ENCODE results near the gene AKT3.

The AKT3 gene

DNA sequence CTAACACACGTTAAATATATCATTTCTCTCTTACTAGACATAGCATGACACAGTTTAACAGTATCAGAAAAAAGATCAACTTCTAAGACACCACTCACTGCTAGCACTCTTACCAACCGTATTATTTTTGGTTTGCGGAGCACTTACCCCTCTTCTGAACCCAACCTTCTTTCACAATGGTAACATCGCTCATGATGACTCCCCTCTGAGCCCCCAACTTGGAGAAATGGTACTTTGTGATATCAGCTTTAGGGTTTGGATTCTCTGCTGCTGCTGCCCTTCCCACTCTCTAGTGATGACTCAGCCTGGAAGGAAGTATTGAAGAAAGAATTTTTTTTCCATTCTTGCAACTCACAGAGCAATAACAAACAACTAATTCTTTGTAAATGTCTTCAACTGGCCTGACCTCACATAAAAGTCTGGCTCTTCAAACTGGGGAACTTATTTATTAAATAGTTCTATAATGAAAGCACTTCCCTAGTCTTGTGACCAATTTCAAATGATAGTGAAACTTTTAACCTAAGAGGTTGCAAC is 7.0 kb downstream of the AKT3 start:
- in situ Hi-C loops (cut with MboI; ENCODE audit: low sequenced_read_pairs, unreplicated experiment) = no loop called here
- TF ChIP-seq, protein P1, sequence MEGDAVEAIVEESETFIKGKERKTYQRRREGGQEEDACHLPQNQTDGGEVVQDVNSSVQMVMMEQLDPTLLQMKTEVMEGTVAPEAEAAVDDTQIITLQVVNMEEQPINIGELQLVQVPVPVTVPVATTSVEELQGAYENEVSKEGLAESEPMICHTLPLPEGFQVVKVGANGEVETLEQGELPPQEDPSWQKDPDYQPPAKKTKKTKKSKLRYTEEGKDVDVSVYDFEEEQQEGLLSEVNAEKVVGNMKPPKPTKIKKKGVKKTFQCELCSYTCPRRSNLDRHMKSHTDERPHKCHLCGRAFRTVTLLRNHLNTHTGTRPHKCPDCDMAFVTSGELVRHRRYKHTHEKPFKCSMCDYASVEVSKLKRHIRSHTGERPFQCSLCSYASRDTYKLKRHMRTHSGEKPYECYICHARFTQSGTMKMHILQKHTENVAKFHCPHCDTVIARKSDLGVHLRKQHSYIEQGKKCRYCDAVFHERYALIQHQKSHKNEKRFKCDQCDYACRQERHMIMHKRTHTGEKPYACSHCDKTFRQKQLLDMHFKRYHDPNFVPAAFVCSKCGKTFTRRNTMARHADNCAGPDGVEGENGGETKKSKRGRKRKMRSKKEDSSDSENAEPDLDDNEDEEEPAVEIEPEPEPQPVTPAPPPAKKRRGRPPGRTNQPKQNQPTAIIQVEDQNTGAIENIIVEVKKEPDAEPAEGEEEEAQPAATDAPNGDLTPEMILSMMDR (IDR thresholded peaks at IDR 0.05; ENCODE audit: borderline replicate concordance, control extremely low read depth, extremely low read depth, insufficient read depth, missing control alignments) = no peak
- no peak for DNase-seq (ENCODE audit: low spot score)

DNA sequence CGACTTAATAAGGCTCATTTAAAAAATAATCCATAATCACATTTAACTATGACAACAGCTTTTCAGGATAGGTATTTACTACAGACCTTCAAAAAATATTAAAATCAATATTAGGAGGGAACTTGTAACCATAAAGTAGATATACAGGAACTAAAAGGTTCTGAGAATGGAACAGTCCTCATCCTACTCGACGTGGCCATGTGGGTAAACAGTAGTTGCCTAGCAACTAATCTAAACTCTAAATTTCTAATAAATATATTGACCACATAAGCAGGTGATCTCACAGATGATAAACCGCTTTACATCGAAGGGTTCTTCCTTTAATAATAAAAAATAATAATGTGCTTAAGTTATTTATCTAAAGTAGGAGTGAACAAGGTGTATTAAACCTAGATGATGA is 7.9 kb downstream of the AKT3 start:
- in situ Hi-C loops (cut with MboI; ENCODE audit: low sequenced_read_pairs, unreplicated experiment) = no loop called here
- TF ChIP-seq, protein P1 (IDR thresholded peaks at IDR 0.05; ENCODE audit: borderline replicate concordance, control extremely low read depth, extremely low read depth, insufficient read depth, missing control alignments) = no peak
- DNase-seq (ENCODE audit: low spot score) = no peak

DNA sequence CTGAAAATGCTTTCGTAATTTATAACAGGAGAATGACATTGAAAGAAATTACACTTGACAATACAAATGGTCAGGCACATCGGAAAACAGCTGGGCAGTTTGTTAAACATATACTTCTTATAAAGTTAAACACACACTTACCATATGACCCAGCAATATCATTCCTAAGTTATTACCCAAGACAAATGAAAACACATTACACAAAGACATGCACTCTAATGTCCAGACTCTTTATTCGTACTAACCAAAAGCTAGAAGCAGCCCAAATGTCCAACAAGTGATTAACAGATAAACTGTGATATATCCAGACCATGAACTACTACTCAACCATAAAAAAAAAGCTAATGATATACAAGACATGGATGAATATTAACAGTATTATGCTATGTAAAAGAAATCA is 8.5 kb downstream of the AKT3 start:
- in situ Hi-C loops (cut with MboI; ENCODE audit: low sequenced_read_pairs, unreplicated experiment) = no loop called here
- TF ChIP-seq, protein P1 (IDR thresholded peaks at IDR 0.05; ENCODE audit: borderline replicate concordance, control extremely low read depth, extremely low read depth, insufficient read depth, missing control alignments) = no peak

DNA sequence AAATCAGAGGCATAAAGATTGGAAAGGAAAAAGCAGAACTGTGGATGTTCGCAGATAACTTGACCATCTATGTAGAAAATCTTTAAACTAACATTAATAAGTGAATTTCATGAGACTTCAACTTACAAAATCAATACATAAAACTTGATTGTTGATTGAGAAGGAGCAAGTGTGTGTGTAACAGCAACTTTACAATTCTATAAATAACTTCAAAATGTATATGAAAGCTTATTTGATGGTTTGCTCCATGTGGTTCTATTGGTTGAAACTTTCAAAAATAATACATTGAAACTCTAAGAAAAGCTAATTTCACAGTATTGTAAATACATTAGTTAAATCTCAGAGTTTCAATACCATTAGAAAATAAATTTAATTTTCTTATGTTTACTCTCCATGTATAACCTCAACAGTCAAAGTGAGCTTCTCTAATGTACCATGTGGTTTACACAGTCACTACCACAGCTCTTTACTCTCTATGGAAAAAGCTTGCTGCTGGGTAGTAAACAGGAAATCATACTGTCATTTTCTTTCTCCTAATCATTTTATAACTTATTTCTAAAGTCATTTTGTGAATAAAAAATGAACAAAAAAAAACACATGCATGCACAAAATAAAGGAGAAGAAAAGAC is 12.0 kb downstream of the AKT3 start:
- no peak for DNase-seq (ENCODE audit: low spot score)
- in situ Hi-C loops (cut with MboI; ENCODE audit: low sequenced_read_pairs, unreplicated experiment) = no loop called here
- TF ChIP-seq, protein P1 (IDR thresholded peaks at IDR 0.05; ENCODE audit: borderline replicate concordance, control extremely low read depth, extremely low read depth, insufficient read depth, missing control alignments) = no peak

More for the DNA sequence above, 8.5 kb downstream of the AKT3 start:
- DNase-seq (ENCODE audit: low spot score) = no peak

DNA sequence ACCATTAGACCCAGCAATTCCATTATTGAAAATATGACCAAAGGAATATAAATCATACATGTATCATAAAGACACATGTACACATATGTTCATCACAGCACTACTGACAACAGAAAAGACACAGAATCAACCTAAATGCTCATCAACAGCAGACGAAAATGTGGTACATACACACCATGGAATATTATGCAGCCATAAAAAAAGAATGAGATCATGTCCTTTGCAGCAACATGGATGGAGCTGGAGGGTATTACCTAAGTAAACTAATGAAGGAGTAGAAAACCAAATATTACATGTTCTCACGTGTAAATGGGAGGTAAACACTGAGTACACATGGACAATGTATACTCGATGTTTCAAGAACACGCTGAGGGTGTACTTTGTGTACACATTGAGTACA is 15.9 kb downstream of the AKT3 start:
- TF ChIP-seq, protein P1 (IDR thresholded peaks at IDR 0.05; ENCODE audit: borderline replicate concordance, control extremely low read depth, extremely low read depth, insufficient read depth, missing control alignments) = no peak
- in situ Hi-C loops (cut with MboI; ENCODE audit: low sequenced_read_pairs, unreplicated experiment) = no loop called here

DNA sequence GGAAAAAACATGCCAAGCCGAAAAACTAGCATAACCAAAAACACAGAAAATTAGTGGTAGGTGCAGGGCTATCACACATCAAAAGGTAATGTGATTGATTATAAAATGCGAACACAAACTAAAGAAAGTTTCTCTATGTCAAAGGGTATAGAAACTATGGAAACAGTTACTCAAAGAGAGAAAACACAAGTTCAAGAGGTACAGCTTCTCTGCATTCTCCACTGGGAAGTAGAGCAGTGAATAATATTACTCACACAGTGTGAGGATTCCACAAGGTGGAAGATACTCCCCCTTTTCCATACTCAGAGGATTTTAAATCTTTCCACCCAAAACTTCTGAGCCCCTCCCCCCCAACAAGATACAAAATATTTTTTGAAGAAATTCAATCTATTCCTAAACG is 18.6 kb downstream of the AKT3 start:
- TF ChIP-seq, protein P1 (IDR thresholded peaks at IDR 0.05; ENCODE audit: borderline replicate concordance, control extremely low read depth, extremely low read depth, insufficient read depth, missing control alignments) = no peak
- in situ Hi-C loops (cut with MboI; ENCODE audit: low sequenced_read_pairs, unreplicated experiment) = no loop called here

More for the DNA sequence above, 15.9 kb downstream of the AKT3 start:
- DNase-seq (ENCODE audit: low spot score) = no peak

More for the DNA sequence above, 18.6 kb downstream of the AKT3 start:
- DNase-seq (ENCODE audit: low spot score) = no peak

Measured in GM13976 (cell line).